DMS53 treated with DMSO at 0.1 percent for 48 hours (cell line): Measurements from ENCODE around the gene GJA4.

Experiments used
- DNase-seq: peaks from one replicate; lab custom pipeline; 2025; ENCODE audit not compliant: unreplicated experiment; lab: John Stamatoyannopoulos, UW

GJA4 gene

GRCh38 chr1:34792868-34793727 is at the start of gene GJA4:
Gene GJA4 (plus strand): TSS chr1:34792999. CDS start chr1:34794214, 1,215 bp downstream.
- no peak for DNase-seq

GRCh38 chr1:34743775-34744174 is 49.0 kb upstream of the GJA4 start:
- DNase-seq = no peak

- no peak for DNase-seq
Observed at GRCh38 chr1:34744851-34745250, 47.9 kb upstream of the GJA4 start.

- DNase-seq = no peak
Observed at GRCh38 chr1:34745666-34746065, 47.1 kb upstream of the GJA4 start.

- DNase-seq = no peak
Observed at GRCh38 chr1:34746101-34746500, 46.7 kb upstream of the GJA4 start.

- DNase-seq = no peak
Observed at GRCh38 chr1:34746785-34747637, 45.8 kb upstream of the GJA4 start.

- no peak for DNase-seq
Observed at GRCh38 chr1:34747638-34747941, 45.2 kb upstream of the GJA4 start.

GRCh38 chr1:34749992-34750391 is 42.8 kb upstream of the GJA4 start:
- no peak for DNase-seq

- no peak for DNase-seq
Observed at GRCh38 chr1:34750610-34751009, 42.2 kb upstream of the GJA4 start.

- DNase-seq = no peak
Observed at GRCh38 chr1:34753163-34753562, 39.6 kb upstream of the GJA4 start.

- DNase-seq = no peak
Observed at GRCh38 chr1:34754964-34755637, 37.7 kb upstream of the GJA4 start, which contains the start of gene GJB5. Gene GJB5 (plus strand): TSS chr1:34755047. CDS start chr1:34757331, 2,284 bp downstream.

- DNase-seq = no peak
Observed at GRCh38 chr1:34755961-34756360, 36.8 kb upstream of the GJA4 start.

GRCh38 chr1:34757386-34757785 is 35.4 kb upstream of the GJA4 start:
- no peak for DNase-seq

- no peak for DNase-seq
Observed at GRCh38 chr1:34758751-34759150, 34.0 kb upstream of the GJA4 start.

GRCh38 chr1:34759503-34760357 is 33.1 kb upstream of the GJA4 start, which contains the start of gene GJB4:
Gene GJB4 (plus strand): TSS chr1:34759740. CDS start chr1:34761255, 1,515 bp downstream.
- no peak for DNase-seq

GRCh38 chr1:34761176-34761761 is 31.5 kb upstream of the GJA4 start:
- DNase-seq = no peak

- no peak for DNase-seq
Observed at GRCh38 chr1:34761776-34762307, 31.0 kb upstream of the GJA4 start.

- DNase-seq = no peak
Observed at GRCh38 chr1:34762474-34763141, 30.2 kb upstream of the GJA4 start.

- peak; percentile 20 for DNase-seq
Observed at GRCh38 chr1:34763142-34763781, 29.5 kb upstream of the GJA4 start.
